Mesenteric fat pad (tissue), 1 donor: ENCODE results near the gene DAGLB. TPM values are rescaled to one million over a fixed set of nuclear protein-coding genes. Genes with fewer than 3 reads are reported as not detected.
"Not testable (repeated sequence)": the region's sequence is repeated elsewhere in the genome, so short reads cannot be mapped to it uniquely, and the experiment has no call there.

Experiments
- DNase-seq: peaks from one replicate; pipeline ENCODE4 v3.0.0-alpha.2; 2020; ENCODE audit warnings: low spot score
- long read RNA-seq: library from polyadenylated mRNA; unstranded; transcript quantifications from one replicate; pipeline ENCODE4 v2.0.0, GENCODE V29; 2020
- total RNA-seq: library from RNA; stranded (reverse); fragmentation: NEBNext Ultra II Directional; extraction: Animal tissue kit (Norgen Biotek cat#: 25700); gene quantifications from one replicate; pipeline ENCODE4 v1.2.1, GENCODE V29; 2021
- donor health status: DM: yes; HTN: yes; CAD: no.

The DAGLB gene
- total RNA-seq = 25.1 TPM
- long read RNA-seq, transcript DAGLB-201 (15 exons, 2,897 nt) = major isoform, 29 of 47 reads
- long read RNA-seq, partial matches to known transcripts = 3 of 47 reads
- long read RNA-seq, other reads (novel, unspliced or antisense) = 15 of 47 reads

- DNase-seq = peak; percentile 99
Measured at GRCh38 chr7:6447581-6448199, at the start of gene DAGLB. Gene DAGLB, minus strand, starts transcription at chr7:6447954. Its CDS starts 112 bp downstream, at chr7:6447842.

DNA sequence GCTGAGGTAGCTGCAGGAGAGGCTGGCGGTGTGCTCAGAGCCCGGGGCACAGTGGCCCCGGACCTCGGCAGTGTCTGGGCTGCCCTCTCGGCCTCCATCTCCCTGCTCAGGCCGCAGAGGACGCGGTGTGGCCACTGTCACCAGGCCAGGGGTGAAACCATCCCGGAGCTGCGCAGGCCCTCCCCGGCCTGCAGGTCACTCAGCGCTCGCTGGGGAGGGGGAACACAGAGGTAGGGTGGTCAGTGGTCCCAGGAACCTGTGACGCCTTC, 49.8 kb upstream of the DAGLB start:
- DNase-seq = no peak

GRCh38 chr7:6496842-6497636, 49.3 kb upstream of the DAGLB start:
- no peak for DNase-seq

DNA sequence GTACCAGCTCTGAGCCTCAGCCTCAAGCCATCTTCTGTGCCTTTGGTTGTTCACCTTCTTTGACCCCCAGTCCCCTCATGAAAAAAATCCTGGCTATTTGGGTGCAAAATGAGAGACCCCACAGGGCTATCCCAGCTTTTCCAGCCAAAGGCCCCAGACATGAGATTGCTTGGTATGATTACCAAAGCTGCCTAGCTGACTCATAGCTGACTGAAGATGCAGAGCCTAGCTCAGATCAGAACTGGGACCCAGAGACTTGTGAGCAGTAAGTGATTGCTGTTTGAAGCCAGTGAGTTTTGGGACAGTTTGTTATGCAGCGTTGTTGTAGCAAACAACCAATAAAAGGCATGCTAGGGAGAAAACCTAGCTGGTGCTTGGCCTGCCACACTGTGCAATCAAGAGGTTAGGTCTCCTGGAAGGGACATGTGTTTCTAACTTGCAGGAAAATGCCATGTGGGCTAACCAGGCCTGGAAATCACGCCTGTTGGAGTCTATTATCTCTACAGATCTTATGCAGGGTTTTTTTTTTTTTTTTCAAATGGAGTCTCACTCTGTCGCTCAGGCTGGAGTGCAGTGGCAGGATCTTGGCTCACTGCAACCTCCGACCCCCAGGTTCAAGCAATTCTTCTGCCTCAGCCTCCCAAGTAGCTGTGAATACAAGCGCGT, 48.0 kb upstream of the DAGLB start:
- DNase-seq = no peak

DNA sequence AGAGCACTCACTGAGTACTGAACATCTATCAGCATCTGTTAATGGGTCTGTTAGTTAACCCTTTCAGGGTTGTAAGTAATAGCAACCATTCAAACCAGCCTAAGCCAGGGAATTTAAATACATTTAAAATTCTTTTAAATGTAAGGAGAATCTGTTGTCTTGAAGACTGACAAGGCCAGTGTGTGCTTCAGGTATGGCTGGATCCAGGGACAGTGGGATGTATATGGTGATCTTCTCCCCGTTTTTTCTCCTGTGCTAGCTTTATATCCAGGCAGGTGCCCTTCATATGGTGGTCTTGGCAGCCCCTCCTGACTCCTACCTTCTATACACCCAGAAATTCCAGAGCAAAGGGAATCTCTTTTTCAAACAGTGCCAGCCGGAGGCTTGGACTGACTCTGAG, 46.6 kb upstream of the DAGLB start:
- DNase-seq = no peak

DNA sequence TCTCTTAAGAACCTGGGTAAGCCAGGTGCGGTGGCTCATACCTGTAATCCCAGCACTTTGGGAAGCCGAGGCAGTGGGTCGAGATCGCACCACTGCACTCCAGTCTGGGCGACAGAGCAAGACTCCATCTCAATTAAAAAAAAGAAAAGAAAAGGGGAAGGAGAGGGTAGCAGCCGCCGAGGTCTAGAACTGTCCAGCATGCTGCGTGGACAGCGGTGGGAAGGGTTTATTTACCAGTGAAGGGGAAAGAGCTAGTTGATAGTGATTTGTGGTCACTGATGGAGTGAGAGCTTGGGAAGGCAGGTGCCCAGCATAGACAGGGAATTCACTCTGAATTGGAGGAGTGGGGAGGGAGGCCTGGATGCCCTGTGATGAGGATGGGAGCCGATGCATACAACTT, 43.4 kb upstream of the DAGLB start:
- no peak for DNase-seq

GRCh38 chr7:6489612-6490011, 41.9 kb upstream of the DAGLB start:
- no peak for DNase-seq

DNA sequence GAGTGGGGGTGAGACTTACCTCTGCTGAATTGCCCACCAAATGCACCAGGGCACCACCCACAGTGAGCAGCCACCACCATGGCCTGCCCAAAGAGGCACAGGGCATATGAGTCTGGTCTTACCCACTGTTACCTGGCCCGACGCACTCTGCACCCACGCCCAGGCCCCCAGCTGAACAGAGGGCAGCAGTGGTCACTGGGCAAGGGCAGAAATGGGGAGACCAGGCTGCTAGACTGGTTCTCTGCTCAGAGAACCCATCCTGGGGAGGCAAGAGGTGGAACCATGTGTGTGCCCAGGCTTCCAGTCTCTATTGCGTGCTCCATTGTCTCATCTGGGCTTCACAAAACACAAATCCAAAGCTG, 39.4 kb upstream of the DAGLB start:
- no peak for DNase-seq

DNA sequence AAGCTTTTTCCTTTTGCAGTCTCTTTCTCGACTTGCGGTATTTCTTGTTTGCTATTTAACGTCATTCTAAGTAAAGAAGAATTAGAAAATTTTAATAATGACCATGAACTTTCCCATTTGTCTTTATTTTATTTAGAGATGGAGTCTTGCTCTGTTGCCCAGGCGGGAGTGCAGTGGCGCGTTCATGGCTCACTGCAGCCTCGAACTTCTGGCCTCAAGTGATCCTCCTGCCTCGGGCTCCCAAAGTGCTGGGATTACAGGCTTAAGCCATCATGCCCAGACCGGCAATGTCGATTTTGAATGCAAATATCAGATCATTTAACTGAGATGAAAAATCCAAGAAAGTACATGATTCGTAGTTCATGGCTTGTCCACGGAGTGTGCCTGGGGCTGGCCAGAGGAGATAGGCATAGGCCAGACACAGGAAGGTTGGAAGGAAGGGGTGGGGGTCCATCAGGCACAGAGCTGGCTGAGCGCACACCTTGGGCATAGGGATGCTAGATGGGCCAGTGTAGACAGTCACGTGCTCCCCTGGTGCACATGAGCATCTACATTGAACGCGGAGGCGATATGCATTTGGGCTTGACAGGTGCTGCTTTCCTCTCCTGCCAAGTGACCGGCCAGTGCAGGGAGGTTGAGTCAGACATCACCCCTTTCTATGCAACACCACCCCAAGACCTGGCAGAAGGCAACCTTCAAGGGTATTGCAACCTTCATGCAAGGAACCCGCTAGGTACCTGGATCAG, 38.9 kb upstream of the DAGLB start:
- DNase-seq = no peak

DNA sequence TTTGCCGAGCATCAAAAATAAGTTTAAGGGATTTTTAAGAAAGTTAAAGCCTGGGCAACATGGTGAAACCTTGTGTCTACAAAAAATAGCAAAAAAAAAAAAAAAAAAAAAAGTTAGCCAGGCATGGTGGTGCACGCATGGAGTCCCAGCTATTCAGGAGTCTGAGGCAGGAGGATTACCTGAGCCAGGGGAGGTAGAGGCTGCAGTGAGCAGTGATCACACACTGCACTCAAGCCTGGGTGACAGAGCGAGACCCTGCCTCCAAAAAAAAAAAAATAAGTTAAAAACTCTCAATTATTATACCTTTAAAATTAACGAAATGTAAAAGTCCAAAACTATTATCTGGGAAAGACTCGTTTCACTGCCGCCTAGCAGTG, 35.0 kb upstream of the DAGLB start:
- no peak for DNase-seq

DNA sequence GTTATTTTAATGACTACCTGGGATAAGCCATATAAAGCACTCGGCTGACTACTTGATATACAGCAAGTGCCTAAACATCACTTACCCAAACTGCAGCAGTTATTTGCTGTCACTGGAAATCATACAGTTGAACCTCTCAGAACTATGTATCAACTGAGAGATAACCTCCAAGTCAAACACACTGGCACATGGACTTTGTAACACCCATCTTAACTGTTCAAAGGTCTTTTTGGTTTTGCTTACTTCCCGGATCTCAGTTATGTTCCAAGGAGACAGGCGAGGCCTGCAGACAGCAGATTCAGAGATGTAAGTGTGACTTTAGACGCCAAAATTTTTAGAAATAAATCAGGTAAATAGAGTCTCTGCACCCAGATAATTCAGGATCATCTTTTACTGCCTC, 34.6 kb upstream of the DAGLB start:
- no peak for DNase-seq

DNA sequence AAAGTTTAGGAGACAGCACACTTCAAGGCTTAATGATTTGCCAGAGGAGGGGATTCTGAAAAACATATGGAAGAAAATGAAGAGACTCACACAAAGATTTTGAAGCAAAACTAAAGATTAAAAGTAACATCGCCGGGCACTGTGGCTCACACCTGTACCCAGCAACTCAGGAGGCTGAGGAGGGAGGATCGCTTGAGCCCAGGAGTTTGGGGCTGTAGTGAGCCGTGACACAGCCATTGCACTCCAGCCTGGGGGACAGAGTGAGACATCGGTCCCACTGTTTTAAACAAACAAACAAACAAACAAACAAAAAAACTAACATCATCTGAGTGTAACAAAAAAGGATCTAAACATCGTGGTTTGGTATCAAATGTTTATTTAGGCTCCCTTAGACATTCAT, 33.7 kb upstream of the DAGLB start:
- no peak for DNase-seq

DNA sequence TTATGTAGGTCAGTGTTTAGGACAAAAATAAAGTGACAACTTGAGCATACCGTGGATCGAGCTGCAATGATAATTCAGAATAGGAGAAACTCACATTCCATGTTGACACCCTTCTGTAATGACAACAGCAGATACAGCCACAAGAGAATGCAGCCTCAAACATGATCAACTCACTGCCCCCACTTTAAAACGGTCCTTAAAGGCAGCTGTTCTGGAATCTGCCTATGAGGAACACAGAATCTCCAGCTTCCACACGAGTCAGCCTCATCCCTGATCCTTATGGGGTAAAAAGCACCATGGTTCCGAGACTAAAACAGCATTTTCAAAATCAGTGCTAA, 32.5 kb upstream of the DAGLB start:
- DNase-seq = no peak

- no peak for DNase-seq
Measured at GRCh38 chr7:6479067-6479466, 31.3 kb upstream of the DAGLB start.

DNA sequence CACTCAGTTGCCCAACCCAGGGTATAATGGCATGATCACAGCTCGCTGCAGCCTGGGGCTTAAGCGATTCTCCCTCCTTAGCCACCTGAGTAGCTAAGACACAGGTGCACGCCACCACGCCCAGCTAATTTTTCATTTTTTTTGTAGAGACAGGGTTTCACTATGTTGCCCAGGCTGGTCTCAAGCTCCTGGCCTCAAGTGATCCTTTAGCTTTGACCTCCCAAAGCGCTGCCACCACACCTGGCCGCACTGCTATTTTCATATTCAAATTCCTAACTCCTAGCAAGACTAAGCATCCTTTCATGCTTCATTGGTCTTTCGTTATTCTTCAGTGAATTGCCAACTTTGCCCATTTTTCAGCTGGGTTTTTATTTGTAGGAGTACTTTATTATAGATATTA, 30.4 kb upstream of the DAGLB start:
- DNase-seq = no peak

DNA sequence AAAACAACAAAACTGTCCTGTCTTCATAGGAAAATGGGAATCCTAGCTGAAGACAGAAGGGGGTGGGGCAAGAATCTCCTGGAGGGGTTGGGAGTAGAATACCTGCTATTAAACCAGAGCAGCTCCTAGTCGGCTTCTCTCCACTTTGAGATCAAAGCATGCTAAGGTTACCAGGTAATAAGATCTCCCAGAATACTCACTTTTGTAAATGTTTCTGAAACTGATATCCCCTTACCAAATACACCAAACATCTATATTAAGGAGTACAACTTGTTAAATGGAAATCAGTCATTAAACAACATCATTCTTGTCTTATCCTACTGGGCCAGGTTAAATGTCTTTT, 29.5 kb upstream of the DAGLB start:
- no peak for DNase-seq

- DNase-seq = no peak
Measured at GRCh38 chr7:6476596-6477317, 29.0 kb upstream of the DAGLB start.

DNA sequence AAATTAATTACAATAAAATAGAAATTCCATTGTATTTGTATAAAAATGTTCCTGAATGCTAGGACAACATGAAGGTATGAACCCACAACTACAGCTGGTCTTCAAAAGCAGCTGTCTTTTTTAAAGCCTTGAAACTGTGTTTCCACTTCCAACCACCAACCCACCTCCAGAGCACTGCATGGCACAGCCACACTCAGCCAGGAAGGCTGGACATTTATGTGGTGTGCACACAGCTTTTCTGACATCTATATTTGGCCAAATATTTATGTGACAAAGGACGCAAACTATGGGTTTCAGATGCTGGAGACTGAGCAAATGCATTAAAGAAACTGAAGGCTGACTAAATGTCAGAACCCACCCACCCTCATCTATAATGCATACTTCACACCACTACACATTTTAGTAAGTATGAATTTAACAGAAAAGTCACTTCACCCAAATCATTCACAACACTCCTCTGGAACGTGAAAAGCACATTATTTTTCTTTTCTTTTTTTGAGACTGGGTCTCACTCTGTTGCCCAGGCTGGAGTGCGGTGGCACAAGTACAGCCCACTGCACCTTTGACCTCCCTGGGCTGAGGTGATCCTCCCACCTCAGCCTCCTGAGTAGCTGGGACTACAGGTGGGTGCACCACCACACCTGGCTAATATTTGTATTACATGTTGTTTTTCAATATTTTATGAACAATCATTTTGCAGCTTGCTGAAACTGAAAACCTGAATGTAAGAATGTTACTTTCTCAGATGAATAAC, 27.9 kb upstream of the DAGLB start:
- DNase-seq = no peak

- no peak for DNase-seq
Measured at GRCh38 chr7:6465862-6466261, 18.1 kb upstream of the DAGLB start.

DNA sequence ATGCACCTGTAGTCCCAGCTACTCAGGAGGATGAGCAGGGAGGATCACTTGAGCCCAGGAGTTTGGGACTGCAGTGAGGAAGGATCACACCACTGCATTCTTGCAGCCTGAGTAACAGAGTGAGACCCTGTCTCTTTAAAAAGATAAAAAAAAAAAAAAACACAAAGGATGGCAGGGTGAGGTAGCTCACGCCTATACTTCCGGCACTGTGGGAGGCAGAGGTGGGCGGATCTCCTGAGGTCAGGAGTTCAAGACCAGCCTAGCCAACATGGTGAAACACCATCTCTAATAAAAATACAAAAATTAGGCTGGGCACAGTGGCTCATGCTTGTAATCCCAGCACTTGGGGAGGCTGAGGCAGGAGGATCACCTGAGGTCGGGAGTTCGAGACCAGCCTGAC, 15.9 kb upstream of the DAGLB start:
- not testable (repeated sequence) for DNase-seq
